GM19023 (cell line): Measurements from ENCODE around the gene GUK1.

Source experiments
- ATAC-seq: cut with Tn5 transposase; IDR thresholded peaks from one replicate; pipeline ENCODE4 v1.9.1; 2021; ENCODE audit warnings: mild to moderate bottlenecking, moderate library complexity; ENCODE audit not compliant: unreplicated experiment

The GUK1 gene

GRCh38 chr1:228125185-228125584 lies 14.9 kb upstream of the GUK1 start:
- ATAC-seq: no peak

- ATAC-seq: no peak
Observed at GRCh38 chr1:228131766-228132165, 8.3 kb upstream of the GUK1 start.

DNA sequence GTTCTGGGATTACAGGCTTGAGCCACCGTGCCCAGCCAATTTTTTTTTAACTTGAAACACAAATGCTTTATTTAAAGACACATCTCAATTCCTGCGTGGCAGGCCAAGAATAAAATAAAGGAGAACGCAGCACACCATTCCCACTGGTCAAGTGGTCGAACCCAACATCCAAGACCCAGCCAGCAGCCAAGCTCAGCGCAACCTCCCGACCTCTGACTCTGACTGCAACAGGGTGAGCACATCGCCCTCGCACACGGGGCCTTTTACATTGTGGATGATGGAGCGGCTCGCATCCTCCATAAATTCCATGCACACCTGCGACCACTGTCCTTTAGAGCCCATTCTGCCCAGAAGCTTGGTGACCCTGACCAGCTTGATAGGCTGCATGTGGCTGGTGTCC lies 5.5 kb upstream of the GUK1 start:
- ATAC-seq: no peak

DNA sequence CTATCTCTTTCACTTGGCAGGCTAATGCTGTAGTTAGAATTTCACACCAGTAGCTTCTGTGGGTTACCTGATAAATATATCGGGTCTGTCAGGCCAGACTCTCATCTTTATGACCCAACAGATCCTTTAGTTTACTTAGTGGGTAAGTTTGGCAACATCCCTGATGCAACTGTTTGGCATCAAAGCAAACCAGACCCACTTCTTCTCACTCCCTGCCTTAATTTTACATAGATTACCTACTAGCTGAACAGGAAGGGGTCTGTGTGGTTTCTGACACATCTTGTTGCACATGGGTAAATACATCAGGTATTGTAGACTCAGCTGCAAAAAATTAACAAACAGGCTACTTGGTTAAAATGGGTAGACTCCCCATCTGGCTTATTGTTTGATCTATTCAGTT lies 3.2 kb upstream of the GUK1 start:
- ATAC-seq: no peak

DNA sequence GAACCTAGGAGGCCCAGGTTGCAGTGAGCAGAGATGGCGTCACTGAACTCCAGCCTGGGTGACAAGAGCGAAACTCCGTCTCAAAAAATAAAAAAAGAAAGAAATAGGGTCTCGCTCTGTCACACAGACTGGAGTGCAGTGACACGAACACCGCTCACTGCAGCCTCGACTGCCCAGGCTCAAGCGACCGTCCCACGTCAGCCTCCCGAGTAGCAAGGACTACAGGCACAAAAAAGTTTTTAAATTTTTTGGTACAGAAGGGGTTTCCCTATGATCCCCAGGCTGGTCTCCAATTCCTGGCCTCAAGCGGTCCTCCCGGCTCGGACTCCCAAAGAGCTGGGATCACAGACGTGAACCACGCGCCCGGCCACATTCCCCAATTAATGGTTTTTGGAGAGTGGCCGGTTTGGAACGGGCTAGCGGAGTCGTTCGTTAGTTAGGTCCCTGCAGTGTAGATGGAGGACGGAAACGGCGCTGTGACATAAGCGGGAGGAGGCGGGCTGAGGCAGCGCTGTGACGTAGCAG lies 611 bp upstream of the GUK1 start:
- ATAC-seq: no peak

GRCh38 chr1:228140724-228141225 lies 696 bp downstream of the GUK1 start:
- ATAC-seq: no peak

DNA sequence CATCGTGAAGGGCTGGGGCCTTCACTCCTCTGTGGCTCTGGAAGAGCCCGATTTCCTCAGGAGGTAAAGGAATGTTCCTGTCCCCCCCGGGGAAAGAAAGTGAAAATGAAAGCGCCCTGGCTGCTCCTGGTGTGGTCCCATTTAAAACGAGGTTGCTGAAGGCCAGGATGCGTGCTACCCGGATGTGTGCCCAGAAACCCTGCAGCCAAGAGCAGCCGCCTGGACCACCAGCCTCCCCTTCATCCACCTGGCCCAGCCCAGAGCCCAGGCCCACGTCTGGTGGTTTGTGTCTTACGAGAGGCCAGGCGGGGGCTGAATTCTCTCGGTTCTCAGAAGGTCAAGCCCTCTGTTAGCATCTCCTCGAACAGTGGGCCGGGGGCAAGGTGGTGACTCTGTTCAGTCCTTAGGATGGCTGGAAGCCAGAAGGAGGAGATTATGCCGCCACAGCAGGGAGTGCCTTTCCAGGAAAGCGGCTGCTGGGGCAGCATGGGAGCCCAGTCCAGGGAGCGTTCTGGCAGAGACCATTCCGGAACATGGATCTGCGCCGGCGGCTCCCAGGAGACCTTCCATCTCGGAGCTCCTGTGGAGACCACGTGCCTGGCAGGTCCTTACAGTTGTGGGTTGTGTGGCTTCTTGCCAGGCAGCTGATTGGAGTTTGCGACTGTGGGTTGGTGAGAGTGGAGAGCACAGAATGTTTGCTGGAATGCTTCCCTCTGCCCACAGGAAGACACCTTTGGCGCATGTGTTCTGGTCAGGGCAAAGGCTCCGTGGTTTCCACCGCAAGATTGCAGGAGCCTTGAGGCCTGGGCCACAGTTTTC lies 1.4 kb downstream of the GUK1 start:
- no peak for ATAC-seq

DNA sequence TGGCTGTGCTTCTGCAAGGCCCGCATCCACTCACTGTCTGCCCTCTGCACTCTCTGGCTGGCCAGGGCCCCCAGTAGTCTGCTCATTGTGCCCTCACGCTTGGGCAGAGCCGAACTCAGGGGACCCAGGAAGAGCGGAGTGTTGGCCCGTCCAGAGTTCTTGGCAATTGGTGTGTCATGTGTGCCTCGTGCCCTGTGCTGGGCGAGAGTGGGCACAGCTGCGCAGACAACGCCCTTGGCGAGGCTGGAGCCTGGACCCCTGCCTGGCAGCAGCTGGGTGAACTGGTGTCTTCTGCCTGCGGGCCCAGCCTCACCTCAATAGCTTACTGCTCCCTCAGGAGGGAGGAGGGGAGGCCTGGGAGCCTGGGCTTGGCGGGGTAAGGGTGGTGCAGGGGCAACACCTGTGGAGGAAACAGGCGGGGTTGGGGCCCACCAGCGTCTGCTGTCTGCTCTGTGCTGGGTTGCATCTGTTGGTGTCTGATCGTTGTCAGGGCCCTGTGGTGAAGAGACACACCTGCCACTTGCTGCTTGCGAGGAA lies 2.1 kb downstream of the GUK1 start:
- ATAC-seq: no peak

DNA sequence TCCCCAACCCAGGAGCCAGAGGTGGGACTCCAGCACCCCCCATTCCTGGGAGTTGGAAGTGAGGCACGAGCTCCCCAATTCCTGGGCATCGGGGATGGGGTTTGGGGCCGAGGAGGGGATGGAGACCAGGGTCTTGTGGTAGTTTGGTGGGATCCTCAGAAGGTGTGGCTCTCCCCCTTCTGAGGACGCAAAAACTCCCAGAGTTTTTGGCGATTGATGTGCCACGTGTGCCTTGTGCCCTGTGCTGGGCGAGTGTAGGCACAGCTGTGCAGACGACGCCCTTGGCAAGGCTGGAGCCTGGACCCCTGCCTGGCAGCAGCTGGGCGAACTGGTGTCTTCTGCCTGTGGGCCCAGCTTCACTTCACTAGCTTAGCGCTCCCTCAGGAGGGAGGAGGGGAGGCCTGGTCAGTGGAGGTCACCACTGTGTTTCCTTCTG lies 2.6 kb downstream of the GUK1 start:
- ATAC-seq: no peak

GRCh38 chr1:228143480-228144192 lies 3.6 kb downstream of the GUK1 start:
- no peak for ATAC-seq

DNA sequence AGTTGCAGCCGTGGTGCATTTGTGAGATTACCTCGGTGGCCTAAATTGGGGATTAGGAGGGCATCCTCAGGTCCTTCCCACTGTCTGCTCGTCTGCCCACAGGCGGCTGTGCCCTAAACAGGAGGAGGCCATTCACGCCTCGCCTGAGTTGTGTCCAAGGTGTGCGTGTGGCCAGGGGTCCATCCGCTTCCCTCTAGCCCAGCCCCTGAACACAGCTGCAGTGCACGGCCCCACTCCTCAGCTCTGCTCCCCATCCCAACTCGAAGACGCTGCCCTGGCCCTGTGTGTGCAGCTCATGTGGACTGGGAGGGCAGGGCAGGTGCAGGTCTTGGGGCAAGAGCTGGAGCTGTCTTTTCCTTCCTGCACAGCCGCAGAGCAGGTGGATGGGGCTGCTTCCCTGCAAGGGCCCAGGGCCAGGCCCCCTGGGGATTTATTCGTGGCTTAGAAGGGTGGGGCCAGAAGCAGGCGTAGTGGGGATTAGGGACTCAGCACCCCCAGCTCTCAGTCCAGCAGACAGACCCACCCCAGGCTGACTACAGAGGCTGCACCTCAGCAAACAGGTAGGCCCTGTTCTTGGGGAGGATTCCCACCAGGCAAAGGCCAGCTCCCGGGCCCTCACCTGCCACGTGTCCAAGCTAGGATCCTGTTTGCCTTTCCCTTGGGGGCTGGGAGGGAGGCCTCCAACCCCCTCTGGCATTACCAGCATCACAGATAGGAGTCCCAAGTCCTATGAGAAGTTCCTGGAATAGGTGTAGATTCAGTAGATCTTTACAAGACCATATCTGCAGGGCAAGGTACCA lies 4.3 kb downstream of the GUK1 start:
- ATAC-seq: no peak

- ATAC-seq: no peak
Observed at GRCh38 chr1:228144993-228145343, 4.9 kb downstream of the GUK1 start.

- ATAC-seq: no peak
Observed at GRCh38 chr1:228145463-228146416, 5.7 kb downstream of the GUK1 start.

GRCh38 chr1:228146417-228147150 lies 6.5 kb downstream of the GUK1 start:
- no peak for ATAC-seq

- no peak for ATAC-seq
Observed at GRCh38 chr1:228147151-228147693, 7.1 kb downstream of the GUK1 start.

GRCh38 chr1:228147768-228148167 lies 7.7 kb downstream of the GUK1 start:
- ATAC-seq: no peak

GRCh38 chr1:228148196-228148861 lies 8.2 kb downstream of the GUK1 start:
- no peak for ATAC-seq

GRCh38 chr1:228148935-228149405 lies 8.9 kb downstream of the GUK1 start:
- no peak for ATAC-seq
